AG04450 (cell line): ENCODE data around the gene MRGPRX4. TPM values are rescaled to one million over a fixed set of nuclear protein-coding genes. Genes with fewer than 3 reads are reported as not detected.

ENCODE experiments used
- CTCF ChIA-PET: fragments of 300-600, 350-600 bp; formaldehyde crosslinking; extraction: SDS; loops from one replicate; lab custom pipeline; 2022; ENCODE audit warnings: antibody characterized with exemption, inconsistent platforms; lab: Charles Lee
- POLR2A ChIA-PET: fragments of 350-600 bp; formaldehyde crosslinking; extraction: SDS; loops from one replicate; lab custom pipeline; 2021; ENCODE audit warnings: antibody characterized with exemption, inconsistent platforms; lab: Yijun Ruan, JAX
- DNase-seq: peaks from one replicate; pipeline ENCODE4 v3.0.0-alpha.2; 2011; ENCODE audit warnings: low read depth, low spot score
- H3K27ac ChIP-seq: one replicate; pipeline ENCODE4 v1.5.1; 2012; ENCODE audit warnings: low read depth, low read length, control low read depth
- H3K27me3 ChIP-seq: one replicate; pipeline ENCODE4 v1.6.0; 2012; ENCODE audit warnings: low read length; ENCODE audit not compliant: control insufficient read depth, insufficient read depth
- H3K4me3 ChIP-seq: 2 replicates; pipeline ENCODE4 v1.5.1; 2011; ENCODE audit warnings: mild to moderate bottlenecking, low read depth, low read length, control low read depth
- H3K9me3 ChIP-seq: 2 replicates; pipeline ENCODE4 v1.5.1; 2012; ENCODE audit warnings: low read length; ENCODE audit not compliant: control insufficient read depth, insufficient read depth
- CTCF ChIP-seq: IDR thresholded peaks from 2 replicates; pipeline ENCODE4 v1.5.1; 2011; ENCODE audit warnings: low read depth, low read length, control low read depth, inconsistent platforms
- polyA plus RNA-seq: library from polyadenylated mRNA; depleted of rRNA; stranded (reverse); fragments of >200 nt; gene quantifications from 2 replicates; pipeline ENCODE4 v1.2.3, GENCODE V29; 2011; rRNA removed

The MRGPRX4 gene
- polyA plus RNA-seq, 1 experiment: not detected

GRCh38 chr11:18204771-18205170, 32.1 kb downstream of the MRGPRX4 start:
- POLR2A ChIA-PET: no interaction called here
- no peak for DNase-seq
- CTCF ChIA-PET: interaction anchor here (1.0 to 2.3 kb wide), 5 partner anchors 10 to 216 kb away, joined by 3 to 40 read pairs (median 6); no protein-coding TSS in a partner anchor
- Histone ChIP-seq H3K27ac (no peak overlapping the region), H3K27me3 (peaks cover 9% of the 10 kb centered on the region), H3K9me3 (no peaks in the 10 kb centered on the region), H3K4me3 (no peak overlapping the region)
- TF ChIP-seq CTCF: no peak

- DNase-seq: no peak
- Histone ChIP-seq H3K9me3 (no peaks in the 10 kb centered on the region), H3K4me3 (no peak overlapping the region), H3K27me3 (peaks cover 9% of the 10 kb centered on the region), H3K27ac (no peak overlapping the region)
- TF ChIP-seq CTCF: no peak
- ChIA-PET CTCF (interaction anchor here (1.1 kb wide), 1 partner anchor 102 kb away, joined by 3 read pairs; no protein-coding TSS in a partner anchor), POLR2A (no interaction called here)
These were observed 36.4 kb downstream of the MRGPRX4 start for GRCh38 chr11:18209058-18209457.

DNA sequence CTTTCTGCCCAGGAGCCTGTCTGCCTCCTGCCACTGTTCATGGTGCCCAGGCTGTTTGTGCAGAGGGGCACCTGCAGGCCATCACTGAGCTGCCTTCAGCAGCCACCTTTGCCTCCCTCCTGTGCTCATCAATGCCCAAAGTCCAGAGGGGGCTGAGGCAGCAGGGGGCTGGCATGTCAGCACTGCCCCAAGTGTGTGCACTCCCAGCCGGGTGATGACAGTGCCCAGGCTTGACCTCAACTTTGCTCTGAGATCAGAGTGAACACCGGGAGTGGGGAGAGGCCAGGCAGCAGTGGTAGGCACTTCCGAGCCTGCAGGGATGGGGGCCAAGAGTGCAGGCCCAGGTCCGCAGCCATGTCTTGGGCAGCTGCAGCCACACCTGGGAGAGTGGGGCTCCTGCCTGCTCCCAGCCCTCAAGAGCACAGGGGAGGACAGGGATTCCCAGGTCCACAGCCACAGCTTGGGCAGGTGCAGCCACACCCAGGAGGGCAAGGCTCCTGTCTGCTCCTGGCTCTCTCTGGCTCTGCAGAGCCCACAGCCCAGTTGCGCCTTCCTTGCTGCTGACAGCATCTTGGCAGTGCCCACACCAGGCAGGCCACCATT, 48.7 kb downstream of the MRGPRX4 start:
- POLR2A ChIA-PET: no interaction called here
- no peak for TF ChIP-seq CTCF
- Histone ChIP-seq H3K27me3 (no peaks in the 10 kb centered on the region), H3K9me3 (no peaks in the 10 kb centered on the region), H3K27ac (no peak overlapping the region), H3K4me3 (no peak overlapping the region)
- CTCF ChIA-PET: no interaction called here
- DNase-seq: no peak

DNA sequence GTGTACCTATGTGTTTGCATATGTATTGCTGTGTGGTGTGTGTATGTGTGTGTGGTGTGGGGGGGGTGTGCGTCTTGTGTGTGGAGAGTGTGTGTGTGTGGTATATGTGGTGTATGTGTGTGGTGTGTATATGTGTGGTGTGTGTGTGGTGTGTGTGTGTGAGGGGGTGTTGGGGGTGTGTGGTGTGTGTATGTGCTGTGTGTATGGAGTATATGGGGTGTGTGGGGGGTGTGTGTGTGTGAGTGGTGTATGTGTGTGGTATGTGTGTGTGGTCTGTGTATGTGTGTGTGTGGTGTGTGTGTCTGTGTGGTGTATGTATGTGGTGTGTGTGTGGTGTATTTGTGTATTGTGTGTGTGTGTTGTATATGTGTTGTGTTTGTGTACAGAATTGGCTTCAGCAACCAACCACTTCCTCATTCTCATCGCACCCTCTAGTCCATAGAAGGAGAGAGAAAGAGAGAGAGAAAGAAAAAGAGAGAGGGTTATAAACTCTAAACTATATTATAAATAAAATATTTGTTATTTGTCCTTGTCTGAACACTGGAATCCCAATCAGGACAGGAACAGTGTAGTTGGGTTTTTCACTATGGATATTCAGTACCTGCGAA, 50.3 kb downstream of the MRGPRX4 start:
- no peak overlapping the region for H3K4me3 ChIP-seq
- H3K27me3 ChIP-seq: no peaks in the 10 kb centered on the region
- no peak for TF ChIP-seq CTCF
- no peak for DNase-seq
- CTCF ChIA-PET: interaction anchor here (1.0 kb wide), 1 partner anchor 21 kb away, joined by 5 read pairs; no protein-coding TSS in a partner anchor
- H3K27ac ChIP-seq: no peak overlapping the region
- POLR2A ChIA-PET: no interaction called here
- no peaks in the 10 kb centered on the region for H3K9me3 ChIP-seq

Other genes starting within 250 kb of the MRGPRX4 start
- gene SERGEF, start 159.8 kb upstream of the MRGPRX4 start, polyA plus RNA-seq: 16.5 and 18.1 TPM in 2 replicates
- 0.04 and 0.06 TPM in 2 replicates for gene TPH1, start 126.6 kb upstream of the MRGPRX4 start, polyA plus RNA-seq
- 15.4 and 17.0 TPM in 2 replicates for gene SAAL1, start 66.8 kb upstream of the MRGPRX4 start, polyA plus RNA-seq
- not detected in 2 replicates for gene MRGPRX3, start 40.3 kb upstream of the MRGPRX4 start, polyA plus RNA-seq
- not detected in 2 replicates for gene SAA4, start 64.0 kb downstream of the MRGPRX4 start, polyA plus RNA-seq
- gene SAA2, start 75.8 kb downstream of the MRGPRX4 start, polyA plus RNA-seq: not detected in 2 replicates
- not detected in 2 replicates for gene SAA1, start 93.4 kb downstream of the MRGPRX4 start, polyA plus RNA-seq
- gene HPS5, start 149.3 kb downstream of the MRGPRX4 start, polyA plus RNA-seq: 12.5 and 14.9 TPM in 2 replicates
- 40.0 and 53.2 TPM in 2 replicates for gene GTF2H1, start 149.7 kb downstream of the MRGPRX4 start, polyA plus RNA-seq
- 689 and 887 TPM in 2 replicates for gene LDHA, start 221.7 kb downstream of the MRGPRX4 start, polyA plus RNA-seq
- 0.10 TPM in 1 of 2 replicates, not detected in the other for gene LDHC, start 239.5 kb downstream of the MRGPRX4 start, polyA plus RNA-seq